ENCODE results near the gene KRT31. TPM values are rescaled to one million over a fixed set of nuclear protein-coding genes. Genes with fewer than 3 reads are reported as not detected.

The KRT31 gene
- total and polyA plus RNA-seq, 2 of the 13 experiments (the other 11 are each of a cell fraction or from before 2014, with no cell fraction given): 0.05 TPM; not detected in 1

DNA sequence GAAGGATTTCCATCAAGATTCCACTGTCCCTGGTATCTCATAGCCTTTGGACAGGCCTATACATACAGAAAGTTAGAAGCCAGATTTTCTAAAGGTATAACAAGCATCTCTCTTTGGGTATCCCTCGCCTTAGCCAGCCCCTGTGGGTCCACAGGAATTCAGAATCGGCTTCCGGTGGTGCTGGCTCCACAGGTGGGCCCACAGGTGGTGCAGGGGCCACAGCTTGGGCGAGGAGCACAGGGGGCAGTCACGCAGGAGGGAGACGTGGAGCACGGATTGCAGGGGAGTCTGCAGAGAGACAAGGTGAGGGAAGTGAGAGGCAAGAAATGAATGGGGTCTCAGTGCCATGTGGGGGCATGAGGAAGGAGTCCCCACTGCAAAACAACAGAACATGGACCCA, 39.8 kb upstream of the KRT31 start (continued):
- TF ChIP-seq YEATS2 (CRISPR knock-in tag; IDR thresholded peaks at IDR 0.05; ENCODE audit: borderline replicate concordance): no peak

DNA sequence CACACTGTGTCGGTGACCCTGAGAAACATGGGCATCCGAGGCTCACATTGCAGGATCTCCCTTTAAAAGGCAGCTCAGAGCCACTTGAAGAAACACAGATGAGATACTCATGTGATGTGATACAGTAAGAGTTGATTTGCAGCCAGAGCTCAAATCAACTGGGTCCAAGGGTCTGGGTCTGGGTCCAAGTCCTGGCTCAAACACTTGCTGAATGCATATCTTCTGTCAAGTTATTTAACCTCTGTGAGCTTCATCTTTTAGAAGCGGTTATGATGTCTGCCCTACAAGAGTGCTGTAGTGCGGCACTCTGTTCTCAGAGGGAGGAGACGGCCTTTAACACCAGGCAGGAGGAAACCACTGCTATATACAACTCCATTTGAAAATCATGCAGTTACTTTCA, 37.0 kb upstream of the KRT31 start:
- H3K9ac ChIP-seq (ENCODE audit: insufficient read depth, low read depth, low read length): no peak overlapping the region
- H3K27me3 ChIP-seq (ENCODE audit: control insufficient read depth in 1 of 2, insufficient read depth in 2 of 2, low read length in 2 of 2): no peaks in the 10 kb centered on the region; a peak in 1 of 5 replicates
- no peak overlapping the region for H3K4me3 ChIP-seq (replicated peaks in 1 of 3; ENCODE audit: insufficient read depth in 1 of 3, low read depth in 2 of 3, low read length in 3 of 3)
- no peak overlapping the region for H3K27ac ChIP-seq (ENCODE audit: extremely low read length, insufficient read depth, low read length)
- BruUV-seq (replicated peaks): no TSS peak
- H2AFZ ChIP-seq (ENCODE audit: low read length): no peak overlapping the region
- H3K79me2 ChIP-seq (ENCODE audit: insufficient read depth, low read length): no peaks in the 10 kb centered on the region
- H4K20me1 ChIP-seq (ENCODE audit: insufficient read depth, low read length): no peaks in the 10 kb centered on the region
- no peaks in the 10 kb centered on the region for H3K36me3 ChIP-seq (replicated peaks in 1 of 2; ENCODE audit: control insufficient read depth in 1 of 2, insufficient read depth in 2 of 2, low read length in 2 of 2)
- intact Hi-C loops (cut with micrococcal nuclease; ENCODE audit: unreplicated experiment) (no loop called here), in situ Hi-C loops (cut with HindIII; ENCODE audit: extremely low pct_ligation_motif_present, low pct_unique_long_range_greater_than_20kb) (no loop called here)
- no peak overlapping the region for H3K4me2 ChIP-seq (ENCODE audit: low read depth, low read length)
- no peak for FAIRE-seq
- peaks cover 7% of the 10 kb centered on the region for H3K4me1 ChIP-seq (ENCODE audit: insufficient read depth, low read length)
- TF ChIP-seq DNMT1 (CRISPR knock-in tag; IDR thresholded peaks at IDR 0.05) (no peak), ZNF263 (CRISPR knock-in tag; IDR thresholded peaks at IDR 0.05) (no peak), ZSCAN30 (CRISPR knock-in tag; IDR thresholded peaks at IDR 0.05) (no peak), AHR (CRISPR knock-in tag; IDR thresholded peaks at IDR 0.05) (no peak), ZNF543 (CRISPR knock-in tag; IDR thresholded peaks at IDR 0.05) (no peak), ZNF205 (CRISPR knock-in tag; IDR thresholded peaks at IDR 0.05) (no peak)
- TF ChIP-seq, protein P1, sequence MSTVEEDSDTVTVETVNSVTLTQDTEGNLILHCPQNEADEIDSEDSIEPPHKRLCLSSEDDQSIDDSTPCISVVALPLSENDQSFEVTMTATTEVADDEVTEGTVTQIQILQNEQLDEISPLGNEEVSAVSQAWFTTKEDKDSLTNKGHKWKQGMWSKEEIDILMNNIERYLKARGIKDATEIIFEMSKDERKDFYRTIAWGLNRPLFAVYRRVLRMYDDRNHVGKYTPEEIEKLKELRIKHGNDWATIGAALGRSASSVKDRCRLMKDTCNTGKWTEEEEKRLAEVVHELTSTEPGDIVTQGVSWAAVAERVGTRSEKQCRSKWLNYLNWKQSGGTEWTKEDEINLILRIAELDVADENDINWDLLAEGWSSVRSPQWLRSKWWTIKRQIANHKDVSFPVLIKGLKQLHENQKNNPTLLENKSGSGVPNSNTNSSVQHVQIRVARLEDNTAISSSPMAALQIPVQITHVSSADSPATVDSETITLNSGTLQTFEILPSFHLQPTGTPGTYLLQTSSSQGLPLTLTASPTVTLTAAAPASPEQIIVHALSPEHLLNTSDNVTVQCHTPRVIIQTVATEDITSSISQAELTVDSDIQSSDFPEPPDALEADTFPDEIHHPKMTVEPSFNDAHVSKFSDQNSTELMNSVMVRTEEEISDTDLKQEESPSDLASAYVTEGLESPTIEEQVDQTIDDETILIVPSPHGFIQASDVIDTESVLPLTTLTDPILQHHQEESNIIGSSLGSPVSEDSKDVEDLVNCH (CRISPR knock-in tag; IDR thresholded peaks at IDR 0.05): no peak
- TF ChIP-seq, protein P2, sequence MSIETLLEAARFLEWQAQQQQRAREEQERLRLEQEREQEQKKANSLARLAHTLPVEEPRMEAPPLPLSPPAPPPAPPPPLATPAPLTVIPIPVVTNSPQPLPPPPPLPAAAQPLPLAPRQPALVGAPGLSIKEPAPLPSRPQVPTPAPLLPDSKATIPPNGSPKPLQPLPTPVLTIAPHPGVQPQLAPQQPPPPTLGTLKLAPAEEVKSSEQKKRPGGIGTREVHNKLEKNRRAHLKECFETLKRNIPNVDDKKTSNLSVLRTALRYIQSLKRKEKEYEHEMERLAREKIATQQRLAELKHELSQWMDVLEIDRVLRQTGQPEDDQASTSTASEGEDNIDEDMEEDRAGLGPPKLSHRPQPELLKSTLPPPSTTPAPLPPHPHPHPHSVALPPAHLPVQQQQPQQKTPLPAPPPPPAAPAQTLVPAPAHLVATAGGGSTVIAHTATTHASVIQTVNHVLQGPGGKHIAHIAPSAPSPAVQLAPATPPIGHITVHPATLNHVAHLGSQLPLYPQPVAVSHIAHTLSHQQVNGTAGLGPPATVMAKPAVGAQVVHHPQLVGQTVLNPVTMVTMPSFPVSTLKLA (IDR thresholded peaks at IDR 0.05): no peak
- POLR2A ChIA-PET: no interaction called here
- no peak for ATAC-seq
- H3K9me3 ChIP-seq (ENCODE audit: low read length): no peaks in the 10 kb centered on the region
- DNase-seq (ENCODE audit: low spot score): no peak
- 27% methylated on average over 5 of the region's 5 CpGs for WGBS (ENCODE audit: low lambda C conversion rate)
- CTCF ChIA-PET (ENCODE audit: low intra/inter-chr PET ratio, low total read pairs): no interaction called here
